SW480 (cell line): ENCODE data around the gene MACROD2.
A peak's percentile ranks its signal among the peaks of the same experiment; 100 is the strongest.
"Not testable (repeated sequence)": the region's sequence is repeated elsewhere in the genome, so short reads cannot be mapped to it uniquely, and the experiment has no call there.

Experiments used
- DNase-seq: peaks from one replicate; pipeline ENCODE4 v3.0.0-alpha.2; 2016; ENCODE audit warnings: low spot score

Gene MACROD2

GRCh38 chr20:14992153-14992552 lies 996.8 kb downstream of the MACROD2 start:
- DNase-seq = no peak

GRCh38 chr20:14992961-14993360 lies 997.6 kb downstream of the MACROD2 start:
- DNase-seq = no peak

GRCh38 chr20:14996883-14997672 lies 1001.8 kb downstream of the MACROD2 start:
- DNase-seq = no peak

GRCh38 chr20:14997791-14998190 lies 1002.5 kb downstream of the MACROD2 start:
- DNase-seq = no peak

- DNase-seq = no peak
These were observed 1010.1 kb downstream of the MACROD2 start for GRCh38 chr20:15005300-15005986.

GRCh38 chr20:15011631-15012030 lies 1016.3 kb downstream of the MACROD2 start:
- no peak for DNase-seq

- DNase-seq = no peak
These were observed 1017.2 kb downstream of the MACROD2 start for GRCh38 chr20:15012566-15012965.

- not testable (repeated sequence) for DNase-seq
These were observed 1021.6 kb downstream of the MACROD2 start for GRCh38 chr20:15016875-15017274.

- no peak for DNase-seq
These were observed 1023.6 kb downstream of the MACROD2 start for GRCh38 chr20:15018966-15019365.

- DNase-seq = no peak
These were observed 1025.5 kb downstream of the MACROD2 start for GRCh38 chr20:15020845-15021244.

GRCh38 chr20:15022921-15023320 lies 1027.6 kb downstream of the MACROD2 start:
- no peak for DNase-seq

- DNase-seq = no peak
These were observed 1031.4 kb downstream of the MACROD2 start for GRCh38 chr20:15026759-15027158.

GRCh38 chr20:15030826-15031225 lies 1035.5 kb downstream of the MACROD2 start:
- DNase-seq = no peak

GRCh38 chr20:15031546-15032351 lies 1036.4 kb downstream of the MACROD2 start:
- DNase-seq = no peak

- DNase-seq = no peak
These were observed 1037.0 kb downstream of the MACROD2 start for GRCh38 chr20:15032352-15032622.

GRCh38 chr20:15033269-15033668 lies 1038.0 kb downstream of the MACROD2 start:
- no peak for DNase-seq

GRCh38 chr20:15033891-15034290 lies 1038.6 kb downstream of the MACROD2 start:
- DNase-seq = no peak

- peak; percentile 13 for DNase-seq
These were observed 1041.6 kb downstream of the MACROD2 start for GRCh38 chr20:15036948-15037347.

- DNase-seq = peak; percentile 9
These were observed 1043.9 kb downstream of the MACROD2 start for GRCh38 chr20:15039088-15039752.

GRCh38 chr20:15042723-15043122 lies 1047.4 kb downstream of the MACROD2 start:
- DNase-seq = no peak

GRCh38 chr20:15045246-15045645 lies 1049.9 kb downstream of the MACROD2 start:
- no peak for DNase-seq

GRCh38 chr20:15047042-15047441 lies 1051.7 kb downstream of the MACROD2 start:
- DNase-seq = no peak
